Measurements from ENCODE around the gene DNAH12.

The DNAH12 gene

DNA sequence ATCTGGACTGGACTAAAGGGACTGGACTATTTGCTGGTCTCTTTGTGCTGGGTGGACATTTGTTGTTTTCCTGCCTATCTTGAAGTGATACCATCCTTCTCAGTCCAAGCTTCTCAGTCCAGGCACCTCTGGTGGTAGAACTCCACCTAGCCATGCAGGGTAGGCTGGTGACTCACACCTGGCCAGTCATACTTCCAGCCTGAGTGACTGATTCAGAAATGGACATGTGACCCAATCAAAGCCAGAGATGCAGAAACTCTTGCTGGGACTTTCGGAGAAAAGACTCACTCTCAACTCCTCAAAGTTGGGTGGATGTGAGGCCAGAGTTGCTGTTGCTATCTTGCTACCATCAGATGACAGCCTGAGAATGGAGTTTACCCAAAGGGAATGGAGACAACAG lies 246.1 kb downstream of the DNAH12 start:
- FAIRE-seq: no peak

DNA sequence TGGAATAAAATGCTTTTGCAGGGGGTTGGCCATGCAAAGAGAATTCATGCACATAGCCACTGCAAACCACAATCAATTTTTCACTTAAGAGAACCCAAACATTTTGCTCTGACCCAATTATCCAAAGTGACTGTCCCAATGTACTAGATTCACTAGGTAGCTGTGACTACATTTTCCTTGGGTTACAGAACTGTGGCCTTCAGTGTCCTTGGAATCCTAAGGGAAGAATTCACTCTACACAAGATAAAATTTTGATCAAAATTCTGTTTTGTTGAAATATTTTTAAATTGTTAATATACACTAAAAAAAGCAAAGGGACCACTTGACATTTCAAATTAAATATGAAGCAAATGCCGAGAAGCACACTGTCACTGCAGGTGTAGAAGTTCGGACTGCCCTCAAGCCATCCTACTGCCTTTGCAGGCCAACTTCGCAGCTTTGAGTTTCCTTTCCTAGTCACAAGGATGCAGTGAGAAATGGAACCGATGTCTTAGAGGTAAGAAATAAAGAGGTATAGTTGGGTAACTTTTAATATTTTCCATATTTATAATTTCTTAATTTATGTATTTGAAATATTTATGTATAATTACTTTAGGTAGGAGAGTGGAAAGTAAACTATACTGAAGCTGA lies 251.1 kb downstream of the DNAH12 start:
- FAIRE-seq: no peak

DNA sequence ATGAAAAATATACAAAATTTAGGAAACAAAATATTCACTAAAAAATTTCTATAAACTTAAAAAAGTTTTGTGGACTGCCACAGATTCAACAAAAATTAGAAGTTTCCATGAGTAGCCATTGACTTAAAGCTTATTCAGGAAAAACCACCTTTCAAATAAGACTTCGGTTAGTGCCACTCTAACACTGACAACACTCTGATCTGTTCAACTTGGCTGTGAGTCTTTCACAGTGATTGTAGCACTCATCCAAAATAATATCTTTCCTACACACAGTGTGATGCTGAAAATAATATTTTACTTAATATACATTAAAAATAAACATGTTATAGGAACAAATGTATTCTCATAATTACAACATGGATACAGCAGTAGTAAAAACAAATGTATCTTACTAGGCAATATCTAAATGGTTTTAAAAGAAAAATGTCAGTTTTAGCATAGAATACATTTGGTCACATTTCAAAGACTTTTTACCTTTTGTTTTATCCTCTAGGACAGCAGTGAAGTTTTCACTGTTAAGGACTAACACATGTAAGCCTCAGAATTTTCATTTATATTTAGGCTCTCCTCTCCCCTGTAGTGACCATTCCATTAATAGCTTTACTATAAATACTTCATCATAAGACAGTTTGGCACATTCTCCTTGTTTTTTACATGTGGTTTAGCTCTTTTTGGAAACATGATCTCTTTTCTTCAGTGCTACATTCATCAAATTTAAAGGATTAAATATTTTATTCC lies 251.8 kb downstream of the DNAH12 start, which contains the start of gene ASB14:
ASB14 (minus strand) TSS at position 527 of the 738 bp plus-strand sequence. CDS start 652 bp downstream, outside the sequence.
- FAIRE-seq: no peak

DNA sequence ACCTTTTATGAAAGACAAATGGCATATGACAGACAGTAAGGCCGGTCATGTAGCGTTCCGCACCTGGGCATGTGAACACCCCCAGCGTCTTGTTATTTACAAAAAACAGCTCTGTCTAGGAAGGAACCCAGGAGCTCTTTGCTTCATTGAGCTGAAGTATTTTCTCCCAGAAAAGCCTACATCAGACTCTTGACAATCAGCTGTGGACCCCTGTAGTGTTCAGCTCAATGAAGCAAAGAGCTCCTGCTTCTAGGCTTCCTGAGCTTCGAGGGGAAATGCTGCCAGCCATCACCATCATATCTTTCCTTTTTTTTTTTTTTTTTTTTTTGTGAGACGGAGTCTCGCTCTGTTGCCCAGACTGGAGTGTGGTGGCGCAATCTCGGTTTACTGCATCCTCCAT lies 255.7 kb downstream of the DNAH12 start:
- FAIRE-seq: no peak

DNA sequence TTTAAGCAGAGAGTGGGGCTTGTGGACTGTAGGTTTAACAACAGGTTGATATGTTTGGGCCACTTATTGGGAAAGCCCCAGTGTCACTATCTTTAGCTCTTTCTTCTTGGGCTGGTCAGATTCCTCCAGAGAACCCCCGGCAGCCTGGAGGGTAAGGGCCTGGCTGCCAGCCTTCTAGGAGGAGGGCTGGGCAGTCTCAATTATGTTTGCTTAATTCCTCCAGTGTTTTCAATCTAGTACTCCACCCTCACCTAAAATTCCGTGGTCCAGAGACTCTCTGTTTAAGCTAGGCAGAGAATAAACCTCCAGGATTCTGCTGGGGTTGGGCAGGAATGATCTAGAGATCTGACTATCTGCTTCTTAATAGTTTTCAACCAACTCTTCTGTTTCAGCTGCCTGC lies 256.9 kb downstream of the DNAH12 start:
- FAIRE-seq: no peak

DNA sequence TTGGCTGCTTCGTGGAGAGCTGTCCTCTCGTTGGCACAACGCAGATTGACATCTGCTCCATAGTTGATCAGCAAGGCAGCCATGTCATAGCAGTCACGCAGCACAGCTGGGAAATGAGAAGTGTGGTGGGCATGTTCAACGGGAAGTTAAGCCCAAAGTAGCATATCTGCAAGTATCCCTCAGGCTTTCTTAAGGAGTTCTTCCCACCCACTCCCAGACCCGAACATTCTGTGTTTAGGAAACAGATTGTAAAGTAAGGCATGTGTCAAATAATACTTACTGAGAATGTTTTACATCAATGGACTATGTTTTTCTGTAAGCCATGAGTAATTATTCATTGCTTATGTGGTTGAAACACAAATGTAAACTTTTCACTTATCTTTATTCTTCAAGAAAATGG lies 260.8 kb downstream of the DNAH12 start:
- no peak for FAIRE-seq

DNA sequence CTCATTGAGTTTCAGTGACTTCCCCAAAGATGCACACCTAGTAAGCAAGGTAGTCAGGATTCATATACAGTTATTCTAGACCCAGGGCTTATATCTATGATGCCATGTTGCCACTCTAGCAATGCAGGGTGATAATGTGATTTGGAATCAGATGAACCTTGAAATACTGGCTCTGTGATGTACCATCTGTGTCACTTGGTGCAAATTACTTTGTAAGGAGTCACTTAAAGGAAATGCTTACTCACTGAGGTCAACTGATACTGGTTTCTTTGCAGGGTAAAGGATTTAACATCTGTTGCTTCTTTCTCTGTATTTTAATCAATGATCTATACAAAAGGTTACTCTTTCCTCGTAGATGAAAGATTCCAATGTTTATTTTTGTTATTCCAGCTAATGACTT lies 262.4 kb downstream of the DNAH12 start:
- FAIRE-seq: no peak

DNA sequence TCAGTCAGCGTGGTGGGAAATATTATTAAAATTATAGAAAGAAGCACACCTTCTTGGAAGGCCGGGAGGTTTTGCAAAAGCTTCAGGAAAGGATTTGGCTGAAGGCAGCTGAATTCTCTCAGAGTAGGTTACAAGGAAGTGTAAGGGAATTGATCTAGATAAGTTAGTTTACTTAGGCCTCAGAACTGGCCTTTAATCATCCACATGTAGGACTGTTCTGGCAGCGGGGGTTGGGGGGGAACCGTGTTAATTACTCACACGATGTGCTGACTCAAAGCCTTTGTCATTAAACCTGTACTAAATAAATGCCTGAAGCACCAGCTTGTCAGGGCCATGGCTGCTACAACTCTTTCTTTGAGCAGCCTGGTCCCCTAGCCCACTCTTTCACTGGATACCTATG lies 264.5 kb downstream of the DNAH12 start:
- no peak for FAIRE-seq

DNA sequence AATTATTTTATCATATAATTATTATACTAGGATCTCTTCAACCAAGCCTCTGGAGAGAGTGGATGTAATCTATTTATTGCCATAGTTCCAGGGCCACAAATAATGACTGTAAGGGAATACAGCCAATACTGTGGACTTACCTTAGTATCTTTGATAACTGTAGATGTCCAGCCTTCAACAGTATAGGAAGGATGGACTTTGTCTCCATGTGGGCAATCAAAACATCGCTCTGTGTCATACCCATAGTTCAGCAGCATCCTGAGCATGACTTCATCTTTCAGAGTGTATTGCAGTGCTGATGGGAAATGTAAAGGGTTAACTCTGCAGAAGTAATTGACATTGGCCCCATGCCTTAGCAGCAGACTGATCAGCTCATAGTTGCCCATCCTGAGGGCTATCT lies 265.9 kb downstream of the DNAH12 start:
- no peak for FAIRE-seq

DNA sequence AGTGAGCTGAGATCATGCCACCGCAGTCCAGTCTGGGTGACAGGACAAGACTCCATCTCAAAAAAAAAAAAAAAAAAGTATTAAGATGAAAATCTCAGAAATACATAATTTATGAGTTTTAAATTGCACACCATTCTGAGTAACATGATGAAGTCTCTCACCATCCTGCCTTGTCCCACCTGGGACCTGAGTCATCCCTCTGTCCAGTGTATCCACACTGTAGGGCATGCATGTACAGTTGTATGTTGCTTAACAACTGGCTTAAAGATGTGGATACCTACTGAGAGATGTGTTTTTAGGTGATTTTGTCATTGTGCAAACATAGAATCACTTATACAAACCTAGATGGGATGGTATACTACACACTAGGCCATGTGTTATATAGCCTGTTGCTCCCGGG lies 268.8 kb downstream of the DNAH12 start:
- FAIRE-seq: no peak

DNA sequence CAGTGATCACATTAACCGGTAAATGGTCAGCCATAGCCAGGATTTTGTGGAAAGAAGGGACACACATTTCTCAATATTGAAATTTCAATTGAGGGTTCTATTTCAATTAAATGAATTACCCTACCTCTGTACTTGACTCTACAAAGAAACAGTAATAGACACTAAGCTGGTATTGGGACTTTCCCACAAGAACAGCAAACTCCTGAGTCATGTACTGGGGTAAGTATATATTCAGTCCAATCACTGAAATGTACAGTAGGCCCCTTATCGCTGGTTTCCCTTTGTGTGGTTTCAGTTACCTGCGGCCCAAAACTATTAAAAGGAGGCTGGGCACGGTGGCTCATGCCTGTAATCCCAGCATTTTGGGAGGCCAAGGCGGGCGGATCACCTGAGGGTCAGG lies 269.3 kb downstream of the DNAH12 start:
- no peak for FAIRE-seq

DNA sequence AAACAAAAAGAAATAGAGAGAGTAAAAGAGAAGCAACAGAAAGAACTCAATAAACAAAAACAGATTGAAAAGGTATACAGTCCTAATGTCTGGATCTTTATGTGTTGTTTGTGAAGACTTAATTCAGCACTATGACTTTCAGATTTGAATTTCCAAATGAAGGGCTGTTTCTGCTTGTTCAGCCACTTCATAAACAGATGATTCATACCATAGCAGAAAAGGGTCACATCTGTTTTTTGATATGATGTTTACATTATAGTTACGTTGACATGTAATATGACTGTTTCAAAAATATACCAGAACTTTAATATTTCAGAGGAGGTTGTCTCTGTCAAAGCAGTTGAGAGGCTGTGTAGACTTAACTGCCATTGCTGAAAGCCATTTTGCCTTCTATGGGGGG lies 275.7 kb downstream of the DNAH12 start:
- FAIRE-seq: no peak

DNA sequence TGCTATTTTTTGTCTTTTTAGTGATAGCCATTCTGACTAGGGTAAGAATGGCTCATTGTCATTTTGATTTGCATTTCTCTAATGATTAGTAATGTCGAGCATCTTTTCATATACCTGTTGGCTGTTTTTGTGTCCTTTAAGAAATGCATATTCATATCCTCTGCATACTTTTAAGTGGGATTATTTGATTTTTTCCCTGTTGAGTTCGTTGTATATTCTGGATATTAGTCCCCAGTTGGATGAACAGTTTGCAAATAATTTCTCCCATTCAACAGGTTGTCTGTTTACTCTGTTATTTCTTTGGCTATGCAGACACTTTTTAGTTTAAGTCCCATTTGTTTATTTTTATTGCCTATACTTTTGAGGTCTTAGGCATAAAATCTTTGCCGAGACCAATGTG lies 282.2 kb downstream of the DNAH12 start:
- FAIRE-seq: no peak

DNA sequence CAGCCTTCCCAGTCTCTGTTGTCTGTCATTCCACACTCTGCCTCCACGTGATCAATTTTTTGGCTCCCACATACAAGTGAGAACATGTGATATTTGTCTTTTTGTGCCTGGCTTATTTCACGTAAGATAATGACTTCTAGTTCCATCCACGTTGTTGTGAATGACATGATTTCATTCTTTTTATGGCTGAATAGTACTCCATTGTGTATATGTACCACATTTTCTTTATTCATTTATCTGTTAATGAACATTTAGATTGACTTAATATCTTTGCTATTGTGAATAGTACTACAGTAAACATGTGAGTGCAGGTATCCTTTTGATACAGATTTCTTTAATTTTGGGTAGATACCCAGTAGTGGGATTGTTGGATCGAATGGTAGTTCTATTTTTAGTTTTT lies 283.0 kb downstream of the DNAH12 start:
- no peak for FAIRE-seq

DNA sequence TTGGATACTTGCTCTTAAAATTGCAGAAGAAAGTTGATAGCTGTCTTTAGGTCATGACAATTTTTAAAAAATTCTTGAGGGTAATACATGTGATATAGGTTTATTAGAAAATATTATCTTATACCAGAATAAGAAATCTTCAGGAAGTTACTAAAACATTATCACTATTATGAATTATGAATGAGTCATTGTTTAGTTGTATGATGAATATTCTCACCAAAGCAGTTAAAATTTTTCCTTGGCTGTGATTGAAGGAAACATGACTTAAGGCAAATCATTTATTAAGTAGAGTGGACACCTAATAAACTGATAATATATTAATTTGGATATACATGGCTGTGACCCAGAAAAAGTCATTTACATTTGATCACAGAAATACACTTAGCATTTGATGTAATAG lies 286.5 kb downstream of the DNAH12 start:
- FAIRE-seq: no peak

DNA sequence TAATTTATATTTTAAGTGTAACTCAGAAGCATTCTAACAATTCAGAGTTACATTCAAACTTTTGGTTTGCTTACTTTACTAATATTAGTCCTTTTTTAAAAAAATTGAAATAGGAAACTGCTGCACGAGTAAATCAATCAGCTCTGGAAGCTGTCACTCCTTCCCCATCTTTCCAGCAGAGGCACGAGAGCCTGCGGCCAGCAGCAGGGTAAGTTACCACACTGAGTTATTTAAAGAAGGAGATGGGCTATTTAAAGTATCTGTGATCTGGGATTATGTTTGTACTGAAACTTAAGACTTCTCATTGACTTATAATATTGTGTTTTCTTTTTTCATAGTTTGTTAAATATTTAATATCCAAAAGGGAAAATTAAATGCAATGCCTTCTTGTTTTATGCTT lies 287.3 kb downstream of the DNAH12 start:
- no peak for FAIRE-seq

DNA sequence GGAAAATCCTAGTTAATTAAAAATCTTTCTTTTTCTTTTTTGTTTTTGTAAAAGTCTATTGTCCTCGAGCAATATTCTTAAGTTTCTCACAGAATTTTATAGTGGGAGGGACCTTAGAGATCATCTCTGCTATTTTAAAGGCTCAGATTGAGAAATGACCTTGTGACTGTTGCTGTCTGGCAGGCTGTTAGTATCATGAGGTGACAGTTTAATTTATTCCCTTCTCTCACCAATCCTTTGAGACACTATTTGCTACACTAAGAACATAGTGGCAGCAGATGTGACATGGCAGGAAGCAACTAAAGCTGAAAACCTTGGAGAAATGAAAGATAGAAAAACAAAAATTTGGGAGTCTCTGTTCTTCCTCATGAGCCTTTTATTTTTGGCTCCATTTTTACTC lies 291.7 kb downstream of the DNAH12 start:
- FAIRE-seq: no peak

DNA sequence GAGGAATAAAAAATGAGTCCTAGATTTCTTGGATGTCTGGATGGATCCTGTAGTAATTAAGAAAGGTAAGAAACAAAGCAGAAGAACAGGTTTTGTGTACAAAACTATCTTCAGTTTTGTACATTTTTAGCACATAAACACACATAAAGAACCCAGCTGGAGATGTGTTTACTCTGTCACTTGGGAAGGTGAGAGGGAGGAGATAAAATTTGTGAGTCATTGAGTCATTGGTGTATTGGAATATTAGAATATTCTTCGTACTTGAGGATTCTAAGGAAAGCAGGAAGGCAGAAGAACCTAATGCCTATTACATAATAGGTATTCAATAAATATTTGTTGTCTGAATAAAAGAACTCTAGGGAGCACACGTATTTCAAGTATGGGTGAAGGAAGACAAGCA lies 299.2 kb downstream of the DNAH12 start:
- FAIRE-seq: no peak

Measured in endometrium (tissue), 2 donors.